HG03025 (cell line): ENCODE data around the gene NOX3.
A peak's percentile ranks its signal among the peaks of the same experiment; 100 is the strongest.
"Not testable (repeated sequence)": the region's sequence is repeated elsewhere in the genome, so short reads cannot be mapped to it uniquely, and the experiment has no call there.

ENCODE experiments used
- ATAC-seq: cut with Tn5 transposase; IDR thresholded peaks from one replicate; pipeline ENCODE4 v1.9.1; 2021; ENCODE audit warnings: mild to moderate bottlenecking, moderate library complexity; ENCODE audit not compliant: unreplicated experiment, low FRiP score

NOX3 gene

DNA sequence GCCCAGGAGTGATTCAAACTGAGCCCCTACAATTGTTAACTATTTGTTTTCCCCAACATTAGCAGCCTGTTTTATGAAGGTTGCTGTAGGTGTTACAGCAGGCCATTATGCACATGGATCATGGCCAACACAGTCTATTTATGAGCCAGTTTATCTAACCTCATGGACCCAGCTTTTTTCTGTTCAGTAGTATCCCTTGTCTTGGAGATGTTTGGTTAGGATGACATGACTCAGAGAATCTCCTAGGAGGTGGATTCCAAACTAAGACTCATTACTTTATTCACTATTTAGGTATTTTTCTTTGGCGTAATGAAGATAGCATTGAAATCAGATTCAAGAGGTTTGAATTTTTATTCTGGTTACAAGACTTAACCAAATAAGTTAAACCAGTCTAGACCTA is 78.6 kb downstream of the NOX3 start:
- no peak for ATAC-seq

DNA sequence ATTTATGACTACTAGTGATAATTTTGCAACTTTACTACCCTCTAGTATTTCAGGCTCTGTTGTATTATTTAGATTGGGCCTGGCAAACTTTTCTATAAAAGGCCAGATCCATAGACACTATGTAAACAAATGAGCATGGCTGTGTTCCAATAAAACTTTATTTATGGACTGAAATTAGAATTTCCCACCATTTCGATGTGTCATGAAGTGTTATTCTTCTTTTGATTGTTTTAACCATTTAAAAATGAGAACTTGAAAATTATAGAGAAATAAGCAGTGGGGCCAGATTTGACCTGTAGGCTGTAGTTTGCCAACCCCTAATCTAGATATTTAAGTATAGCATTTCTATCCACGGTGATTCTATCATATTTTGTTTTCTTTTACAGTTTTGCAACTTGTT is 79.8 kb downstream of the NOX3 start:
- ATAC-seq: no peak

DNA sequence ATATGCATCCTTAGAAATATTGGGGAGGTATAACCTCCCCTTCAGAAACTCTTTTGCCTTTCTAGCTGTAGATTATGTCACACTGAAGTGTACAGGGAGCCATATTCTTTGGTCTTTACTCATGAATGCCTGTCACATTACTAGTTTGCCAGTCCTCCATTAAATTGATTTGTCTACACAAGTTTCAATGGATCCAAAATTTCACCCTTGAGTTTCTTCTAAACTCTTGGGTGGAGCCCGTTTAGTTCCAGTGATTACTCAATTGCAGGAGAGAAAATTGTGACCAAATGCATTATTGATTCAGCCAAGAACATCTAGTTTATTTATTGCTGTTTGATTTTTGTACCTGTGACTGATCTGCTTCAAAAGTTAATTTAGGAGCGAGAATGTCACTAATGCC is 81.0 kb downstream of the NOX3 start:
- no peak for ATAC-seq

DNA sequence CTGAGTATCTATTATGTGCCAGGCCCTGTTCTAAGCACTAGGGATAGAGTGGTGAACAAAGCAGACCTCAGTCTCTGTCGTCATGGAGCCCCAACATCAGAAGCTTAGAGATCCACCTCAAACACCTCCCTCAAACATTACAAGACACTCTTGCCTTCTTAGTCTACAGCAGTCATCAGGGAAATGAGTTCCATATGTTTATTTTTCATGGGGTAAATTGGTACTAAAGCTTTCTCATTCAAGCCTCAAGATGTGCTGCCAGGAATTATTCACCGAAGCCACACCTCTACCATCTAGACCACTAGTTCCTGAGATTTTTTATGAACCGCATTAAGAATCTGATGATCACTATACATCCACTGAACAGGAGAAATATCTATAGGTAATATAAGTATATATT is 82.4 kb downstream of the NOX3 start:
- no peak for ATAC-seq

DNA sequence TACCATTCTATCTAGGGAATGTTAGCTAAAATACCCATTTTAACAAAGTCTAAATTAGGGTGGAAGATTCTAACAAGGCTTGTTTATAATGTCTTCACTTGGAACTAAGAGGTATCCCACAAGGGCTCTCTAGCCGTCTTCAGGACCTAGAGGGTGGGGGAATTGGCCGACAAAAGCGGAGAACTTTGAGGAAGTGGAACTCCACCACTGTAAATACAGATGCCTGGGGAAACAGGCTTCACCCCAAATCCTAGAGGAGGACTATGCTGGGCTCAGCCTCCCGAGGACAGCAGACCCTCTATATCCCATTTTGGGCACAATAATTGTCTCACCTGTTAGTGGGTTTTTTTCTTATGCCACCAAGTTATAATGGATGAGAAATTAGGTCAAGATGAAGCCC is 83.4 kb downstream of the NOX3 start:
- no peak for ATAC-seq

DNA sequence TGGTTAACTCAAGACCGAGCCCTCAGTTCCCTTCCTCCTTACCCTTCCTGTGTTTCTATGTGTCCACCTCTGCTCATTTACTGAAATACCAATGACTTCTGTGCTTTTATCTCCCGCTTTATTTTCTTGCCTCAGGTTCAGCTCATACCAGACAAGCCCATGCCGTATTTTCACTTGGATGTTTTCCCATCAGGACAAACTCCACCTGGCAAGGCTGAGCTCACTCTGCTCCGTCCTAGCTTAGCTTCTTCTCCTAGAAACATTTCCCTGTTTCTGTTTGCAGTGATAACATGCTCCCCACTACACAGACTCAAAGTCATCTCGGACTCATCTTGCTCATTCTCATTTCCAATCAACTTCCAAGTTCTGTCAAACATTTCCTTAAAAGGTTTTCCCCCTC is 84.4 kb downstream of the NOX3 start:
- ATAC-seq: no peak

DNA sequence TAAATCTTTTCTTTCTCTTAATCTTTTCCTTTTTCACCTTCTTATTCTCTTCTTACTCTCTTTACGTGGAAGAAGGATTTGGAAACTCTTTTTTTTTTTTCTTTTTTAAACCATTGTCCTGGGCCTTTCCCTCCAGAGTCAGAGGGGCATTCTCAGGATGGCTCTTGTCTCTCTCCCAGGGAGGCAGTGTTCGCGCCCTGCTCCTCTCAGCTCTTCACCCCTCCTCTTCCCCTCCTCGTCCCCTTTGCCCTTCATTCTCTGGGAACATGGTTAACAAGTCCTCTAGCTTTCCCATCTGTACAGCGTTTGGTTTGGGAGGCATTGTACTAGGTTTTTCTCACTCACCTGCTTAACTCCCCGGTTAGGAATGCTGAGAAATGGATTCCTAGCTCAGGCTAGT is 89.3 kb downstream of the NOX3 start:
- ATAC-seq: no peak

DNA sequence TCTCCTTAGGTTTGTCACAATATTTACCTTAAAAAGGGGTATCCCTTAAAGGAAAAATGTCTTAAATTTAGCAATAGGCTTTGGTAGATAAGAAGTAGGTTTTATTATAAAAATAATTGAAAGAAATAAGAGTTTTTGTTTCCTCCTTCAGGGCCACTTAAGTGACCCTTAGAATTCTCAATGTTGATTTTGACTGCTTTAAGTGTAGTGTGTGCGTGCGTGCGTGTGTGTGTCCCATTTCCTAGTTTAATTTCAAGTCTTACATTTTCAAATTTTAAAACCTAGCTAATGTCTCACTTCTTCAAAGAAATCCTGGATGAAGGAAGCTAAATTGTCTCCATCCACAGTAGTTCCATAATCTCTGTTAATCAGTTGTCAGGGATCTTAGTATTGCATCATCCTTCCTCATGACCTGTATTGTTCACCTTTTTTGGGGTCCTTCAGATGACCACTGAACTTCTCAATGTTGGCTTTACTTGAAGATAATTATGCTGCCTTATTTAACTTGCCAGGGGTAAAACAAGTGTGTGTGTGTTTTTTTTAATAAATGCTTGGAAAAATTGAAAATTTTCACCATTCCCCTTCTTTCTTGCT is 90.7 kb downstream of the NOX3 start:
- no peak for ATAC-seq

DNA sequence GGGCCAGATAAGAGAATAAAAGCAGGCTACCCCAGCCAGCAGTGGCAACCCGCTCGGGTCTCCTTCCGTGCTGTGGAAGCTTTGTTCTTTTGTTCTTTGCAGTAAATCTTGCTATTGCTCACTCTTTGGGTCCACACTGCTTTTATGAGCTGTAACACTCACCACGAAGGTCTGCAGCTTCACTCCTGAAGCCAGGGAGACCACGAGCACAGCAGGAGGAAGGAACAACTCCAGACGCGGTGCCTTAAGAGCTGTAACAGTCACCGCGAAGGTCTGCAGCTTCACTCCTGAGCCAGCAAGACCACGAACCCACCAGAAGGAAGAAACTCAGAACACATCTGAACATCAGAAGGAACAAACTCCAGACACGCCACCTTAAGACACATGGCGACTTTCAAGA is 91.6 kb downstream of the NOX3 start:
- ATAC-seq: not testable (repeated sequence)

DNA sequence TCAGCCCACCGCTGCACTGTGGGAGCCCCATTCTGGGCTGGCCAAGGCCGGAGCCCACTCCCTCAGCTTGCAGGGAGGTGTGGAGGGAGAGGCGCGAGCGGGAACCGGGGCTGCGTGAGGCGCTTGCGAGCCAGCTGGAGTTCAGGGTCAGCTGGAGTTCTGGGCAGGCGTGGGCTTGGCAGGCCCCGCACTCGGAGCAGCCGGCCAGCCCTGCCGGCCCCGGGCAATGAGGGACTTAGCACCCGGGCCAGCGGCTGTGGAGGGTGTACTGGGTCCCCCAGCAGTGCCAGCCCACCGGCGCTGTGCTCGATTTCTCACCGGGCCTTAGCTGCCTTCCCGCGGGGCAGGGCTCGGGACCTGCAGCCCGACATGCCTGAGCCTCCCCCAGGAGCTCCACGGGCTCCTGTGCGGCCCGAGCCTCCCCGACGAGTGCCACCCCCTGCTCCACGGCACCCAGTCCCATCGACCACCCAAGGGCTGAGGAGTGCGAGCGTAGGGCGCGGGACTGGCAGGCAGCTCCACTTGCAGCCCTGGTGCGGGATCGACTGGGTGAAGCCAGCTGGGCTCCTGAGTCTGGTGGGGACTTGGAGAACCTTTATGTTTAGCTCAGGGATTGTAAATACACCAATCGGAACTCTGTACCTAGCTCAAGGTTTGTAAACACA is 92.5 kb downstream of the NOX3 start:
- ATAC-seq: not testable (repeated sequence)

DNA sequence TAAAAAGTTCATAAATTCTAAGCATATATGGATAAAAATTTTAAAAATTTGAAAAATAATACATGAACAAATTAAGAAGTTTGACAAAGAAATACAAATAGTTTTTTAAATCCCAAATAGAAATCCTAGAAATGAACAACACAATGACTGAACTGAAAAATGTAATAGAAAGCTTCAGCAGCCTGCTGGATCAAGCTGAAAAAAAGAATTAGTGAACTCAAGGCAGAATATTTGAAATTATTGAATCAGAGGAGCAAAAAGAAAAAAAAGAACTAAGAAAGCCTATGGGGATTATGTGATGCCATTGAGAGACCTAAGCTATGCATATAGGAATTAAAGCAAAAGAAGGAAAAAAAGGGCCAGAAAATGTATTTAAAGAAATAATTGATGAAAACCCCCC is 101.5 kb downstream of the NOX3 start:
- no peak for ATAC-seq

DNA sequence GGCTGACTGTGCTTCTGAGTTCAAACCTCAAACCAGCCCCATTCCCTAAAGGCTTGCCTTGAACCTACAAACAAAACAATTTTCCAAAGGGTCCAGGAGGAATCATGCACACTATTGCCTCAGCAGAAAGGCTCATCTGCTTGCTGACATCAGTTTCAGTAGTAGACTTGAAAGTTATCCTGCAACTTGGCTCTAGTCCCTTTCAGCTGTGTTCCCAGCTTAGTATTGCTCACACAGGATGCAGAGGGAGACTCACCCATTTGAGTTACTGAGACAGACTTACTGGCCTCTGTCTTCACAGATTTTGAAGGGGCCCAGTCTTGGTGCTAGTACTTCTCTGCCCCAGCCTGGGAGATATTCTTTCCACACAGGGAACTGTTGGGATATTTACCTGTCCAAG is 102.8 kb downstream of the NOX3 start:
- no peak for ATAC-seq

DNA sequence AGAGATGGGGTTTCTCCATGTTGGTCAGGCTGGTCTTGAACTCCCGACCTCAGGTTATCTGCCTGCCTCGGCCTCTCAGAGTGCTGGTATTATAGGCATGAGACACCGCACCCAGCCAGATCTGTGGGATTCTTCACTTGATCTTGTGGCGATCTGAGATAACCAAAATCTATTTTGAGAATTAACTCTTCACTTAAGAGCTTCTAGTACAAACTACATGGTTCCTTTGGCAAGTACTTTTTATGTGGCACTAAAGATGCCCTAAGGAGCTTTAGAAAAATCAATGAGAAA is 103.6 kb downstream of the NOX3 start:
- ATAC-seq: no peak

DNA sequence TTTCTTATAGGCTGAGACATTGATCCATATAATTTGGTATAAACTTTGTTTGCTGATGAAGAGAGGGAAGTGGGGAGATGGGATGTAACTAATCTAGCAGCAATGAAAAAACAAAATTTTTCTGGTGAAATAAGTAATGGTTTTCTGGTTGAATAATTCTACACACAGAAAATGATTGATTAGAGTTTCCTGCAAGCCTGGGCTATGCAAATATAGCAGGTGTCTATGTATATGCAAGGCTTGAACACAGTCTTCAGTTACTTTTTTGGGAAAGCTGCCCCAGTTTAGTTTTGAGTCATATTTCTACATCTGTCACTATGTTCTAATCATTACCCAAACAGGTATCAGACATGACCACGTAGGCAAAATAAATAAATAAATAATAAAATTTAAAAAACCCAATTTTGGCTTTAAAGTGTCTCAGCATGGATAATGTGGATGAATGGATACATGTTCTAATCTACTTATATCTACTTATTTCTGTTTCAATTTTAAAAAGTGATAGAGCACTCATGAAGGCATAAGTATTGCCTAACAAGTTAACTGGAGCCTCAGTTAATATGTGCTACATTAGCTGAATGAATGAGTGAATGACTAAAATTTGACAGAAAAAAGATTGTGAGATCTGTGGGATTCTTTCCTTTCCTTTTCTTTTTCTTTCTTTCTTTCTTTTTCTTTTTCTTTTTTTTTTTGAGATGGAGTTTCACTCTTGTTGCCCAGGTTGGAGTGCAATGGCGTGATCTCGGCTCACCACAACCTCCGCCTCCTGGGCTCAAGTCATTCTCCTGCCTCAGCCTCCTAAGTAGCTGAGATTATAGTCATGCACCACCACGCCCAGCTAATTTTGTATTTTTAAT is 104.1 kb downstream of the NOX3 start:
- peak; percentile 87 for ATAC-seq

DNA sequence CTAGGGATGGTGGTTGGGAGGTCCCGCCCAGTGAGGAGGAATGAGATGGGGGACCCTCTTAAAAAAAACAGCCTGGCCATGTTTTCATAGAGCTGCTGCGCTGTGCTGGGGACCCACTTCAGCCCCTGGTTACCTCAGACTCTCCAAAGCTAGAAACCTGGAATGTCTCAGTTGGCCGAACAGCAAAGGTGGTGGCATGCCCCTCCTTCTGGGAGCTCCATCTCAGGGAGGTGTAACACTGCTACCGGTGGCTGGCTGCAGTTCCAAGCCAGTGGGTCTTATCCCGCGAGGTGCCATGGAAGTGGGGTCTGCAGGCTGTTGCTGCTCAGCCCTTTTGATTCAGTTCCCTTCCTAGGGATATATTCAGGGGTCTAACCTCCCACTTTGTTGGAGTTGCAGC is 105.7 kb downstream of the NOX3 start:
- no peak for ATAC-seq

DNA sequence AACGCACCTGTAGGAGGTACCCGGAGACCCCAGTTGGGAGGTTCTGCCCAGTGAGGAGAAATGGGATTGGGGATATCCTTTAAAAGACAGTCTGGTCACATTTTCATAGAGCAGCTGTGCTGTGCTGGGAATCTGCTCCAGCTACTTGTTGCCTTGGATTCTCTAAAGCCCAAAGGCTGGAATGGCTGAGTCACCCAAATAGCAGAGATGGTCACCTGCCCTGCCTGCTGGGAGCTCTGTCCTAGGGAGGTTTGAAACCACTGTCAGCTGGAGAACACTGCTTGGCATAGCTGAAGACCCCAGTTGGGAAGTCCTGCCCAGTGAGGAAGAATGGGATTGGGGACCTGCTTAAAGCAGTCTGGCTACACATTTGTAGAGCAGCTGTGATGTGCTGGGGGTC is 106.5 kb downstream of the NOX3 start:
- ATAC-seq: no peak

DNA sequence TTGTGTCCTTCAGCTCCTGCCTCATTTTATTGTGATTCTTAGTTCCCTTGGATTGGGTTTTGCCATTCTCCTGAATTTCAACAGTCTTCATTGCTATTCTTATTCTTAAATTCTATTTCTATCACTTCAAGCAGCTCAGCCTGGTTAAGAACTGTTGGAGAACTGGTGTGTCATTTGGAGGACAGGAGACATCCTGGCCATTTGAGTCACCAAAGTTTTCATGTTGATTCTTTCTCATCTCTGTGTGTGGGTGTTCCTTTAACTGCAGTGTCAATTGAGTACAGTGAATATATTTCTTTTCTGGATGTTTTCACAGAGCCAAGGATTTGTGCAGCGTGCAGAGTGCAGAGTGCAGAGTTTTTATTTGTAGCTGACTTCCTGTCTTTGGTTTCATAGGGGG is 107.8 kb downstream of the NOX3 start:
- ATAC-seq: no peak

DNA sequence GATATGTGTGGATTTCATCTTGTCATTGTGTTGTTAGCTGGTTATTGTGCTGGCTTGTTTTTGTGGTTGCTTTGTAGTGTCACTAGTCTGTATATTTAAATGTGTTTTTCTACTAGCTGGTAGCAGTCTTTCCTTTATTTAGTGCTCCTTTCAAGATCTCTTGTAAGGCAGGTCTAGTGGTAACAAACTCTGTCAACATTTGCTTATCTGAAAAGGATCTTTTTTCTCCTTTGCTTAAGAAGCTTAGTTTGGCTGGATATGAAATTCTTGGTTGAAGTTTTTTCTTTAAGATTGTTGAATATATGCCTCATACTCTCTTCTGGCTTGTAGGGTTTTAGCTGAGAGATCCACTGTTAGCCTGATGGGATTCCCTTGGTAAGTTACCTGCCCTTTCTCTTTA is 108.7 kb downstream of the NOX3 start:
- no peak for ATAC-seq
